Measurements from ENCODE around the gene ACTG2. TPM values are rescaled to one million over a fixed set of nuclear protein-coding genes. Genes with fewer than 3 reads are reported as not detected.
"Not testable (repeated sequence)": the region's sequence is repeated elsewhere in the genome, so short reads cannot be mapped to it uniquely, and the experiment has no call there.

ACTG2 gene
- total RNA-seq, 1 experiment from 2014 or later: 135 TPM

DNA sequence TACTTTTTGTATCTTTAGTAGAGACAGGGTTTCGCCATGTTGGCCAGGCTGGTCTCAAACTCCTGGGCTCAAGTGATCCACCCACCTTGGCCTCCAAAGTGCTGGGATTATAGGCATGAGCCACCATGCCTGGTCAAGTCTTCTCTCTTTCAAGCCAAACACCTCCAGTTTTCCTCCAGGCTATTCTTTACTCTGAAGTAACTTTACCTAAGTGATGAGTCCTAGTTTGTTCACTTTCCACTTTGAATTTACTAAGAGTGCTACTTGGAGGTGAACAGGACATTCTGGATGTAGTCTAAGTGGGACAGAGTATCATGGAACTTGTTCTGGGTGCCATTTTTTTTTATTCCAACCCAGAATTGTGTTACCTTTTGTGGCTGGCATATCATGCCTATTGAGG, 47.3 kb downstream of the ACTG2 start:
- peaks cover 76% of the 10 kb centered on the region for H3K36me3 ChIP-seq
- H3K9me3 ChIP-seq (replicated peaks); DNase-seq (ENCODE audit: low read depth in 1 of 2, low spot score in 2 of 2); H3K27me3 ChIP-seq (replicated peaks); H3K27ac ChIP-seq; H3K4me3 ChIP-seq: not testable (repeated sequence)
- H3K4me1 ChIP-seq (replicated peaks): peaks cover 29% of the 10 kb centered on the region

DNA sequence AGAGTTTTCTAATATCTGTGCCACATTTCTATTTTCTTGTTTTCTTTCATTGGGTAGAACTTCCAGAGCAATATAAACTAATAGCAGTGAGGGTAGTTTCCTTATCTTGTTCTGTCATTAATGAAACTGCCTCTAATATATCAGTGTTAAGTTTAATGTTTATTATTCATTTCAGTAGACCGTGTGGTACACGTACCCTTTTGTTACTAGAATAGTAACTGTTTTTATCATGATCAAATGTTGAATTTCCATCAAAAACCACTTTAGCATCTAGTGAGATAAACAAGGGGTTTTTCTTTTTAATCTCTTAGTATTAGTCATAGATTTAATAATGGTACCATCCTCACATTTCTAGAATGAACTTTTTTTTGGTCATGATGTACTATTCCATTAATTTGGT, 49.9 kb downstream of the ACTG2 start:
- Histone ChIP-seq H3K4me3 (no peak overlapping the region), H3K4me1 (replicated peaks) (peaks cover 19% of the 10 kb centered on the region), H3K36me3 (peaks cover 76% of the 10 kb centered on the region)

DNA sequence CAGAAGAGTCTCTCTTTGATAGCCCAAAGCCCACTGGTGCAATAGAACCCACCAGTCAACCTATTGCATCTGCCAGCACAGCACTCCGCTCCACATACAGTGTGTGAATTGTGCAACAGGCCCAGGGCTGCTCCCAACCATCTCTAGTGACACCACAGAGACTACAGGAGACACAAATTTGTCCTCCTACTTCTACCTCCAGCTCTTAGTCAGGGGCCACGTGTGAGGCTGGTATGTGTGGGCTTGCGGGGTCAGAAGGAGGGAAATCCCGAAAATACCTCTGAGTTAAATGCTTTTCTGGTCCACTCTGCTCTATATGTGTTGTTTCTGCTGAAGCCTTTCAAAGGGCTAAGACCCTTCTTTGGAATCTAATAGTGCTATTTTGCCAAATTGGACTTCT, 51.9 kb downstream of the ACTG2 start:
- H3K36me3 ChIP-seq: peaks cover 78% of the 10 kb centered on the region
- H3K27ac ChIP-seq: no peak overlapping the region
- H3K27me3 ChIP-seq (replicated peaks): no peaks in the 10 kb centered on the region
- no peaks in the 10 kb centered on the region for H3K9me3 ChIP-seq (replicated peaks)
- no peak for DNase-seq (ENCODE audit: low read depth in 1 of 2, low spot score in 2 of 2)
- H3K4me1 ChIP-seq (replicated peaks): no peaks in the 10 kb centered on the region
- H3K4me3 ChIP-seq: no peak overlapping the region

More for the DNA sequence above, 49.9 kb downstream of the ACTG2 start:
- no peak overlapping the region for H3K27ac ChIP-seq
- no peaks in the 10 kb centered on the region for H3K9me3 ChIP-seq (replicated peaks)
- H3K27me3 ChIP-seq (replicated peaks): no peaks in the 10 kb centered on the region
- no peak for DNase-seq (ENCODE audit: low read depth in 1 of 2, low spot score in 2 of 2)

DNA sequence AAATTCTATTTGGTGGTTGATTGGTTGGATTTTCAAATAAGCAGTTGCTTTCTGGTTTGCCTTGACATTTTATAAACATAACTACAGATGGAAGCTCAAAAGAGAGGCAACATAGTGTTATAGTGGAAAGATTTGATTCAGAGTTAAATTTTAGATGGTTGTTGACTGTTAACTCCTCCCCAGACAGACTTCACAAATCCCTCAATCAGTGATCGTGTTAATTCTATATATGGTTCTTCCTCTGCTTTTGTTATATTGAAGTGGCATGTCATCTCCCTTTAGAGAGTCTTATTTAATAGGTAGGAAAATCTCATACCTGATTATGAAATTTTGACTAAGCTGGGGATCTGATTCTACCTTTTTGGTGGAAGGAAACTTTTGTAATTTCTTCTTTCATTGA, 53.4 kb downstream of the ACTG2 start:
- Histone ChIP-seq H3K27ac (no peak overlapping the region), H3K4me3 (no peak overlapping the region), H3K9me3 (replicated peaks) (no peaks in the 10 kb centered on the region), H3K4me1 (replicated peaks) (no peaks in the 10 kb centered on the region), H3K27me3 (replicated peaks) (no peaks in the 10 kb centered on the region), H3K36me3 (peaks cover 78% of the 10 kb centered on the region)
- DNase-seq (ENCODE audit: low read depth in 1 of 2, low spot score in 2 of 2): no peak

DNA sequence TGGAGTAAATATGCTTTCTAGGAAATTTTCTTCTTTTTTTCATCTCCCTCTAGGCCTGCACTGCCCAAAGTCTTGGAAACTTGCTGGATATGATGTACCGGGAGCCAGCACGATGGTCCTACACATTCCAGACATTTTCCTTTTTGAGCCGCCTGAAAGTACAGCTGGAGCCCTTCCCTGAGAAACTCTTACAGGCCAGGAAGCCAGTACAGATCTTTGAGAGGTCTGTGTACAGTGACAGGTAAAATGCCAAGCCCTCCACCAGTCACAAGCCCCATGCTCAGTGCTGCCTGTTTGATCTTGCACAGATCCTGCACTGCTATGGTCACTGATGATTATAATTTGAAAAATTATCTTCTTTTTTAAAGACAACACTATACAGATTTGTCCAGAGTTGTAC, 53.9 kb downstream of the ACTG2 start:
- Histone ChIP-seq H3K9me3 (replicated peaks) (no peaks in the 10 kb centered on the region), H3K27ac (no peak overlapping the region), H3K27me3 (replicated peaks) (no peaks in the 10 kb centered on the region), H3K4me1 (replicated peaks) (no peaks in the 10 kb centered on the region), H3K4me3 (no peak overlapping the region), H3K36me3 (peaks cover 82% of the 10 kb centered on the region)
- no peak for DNase-seq (ENCODE audit: low read depth in 1 of 2, low spot score in 2 of 2)

DNA sequence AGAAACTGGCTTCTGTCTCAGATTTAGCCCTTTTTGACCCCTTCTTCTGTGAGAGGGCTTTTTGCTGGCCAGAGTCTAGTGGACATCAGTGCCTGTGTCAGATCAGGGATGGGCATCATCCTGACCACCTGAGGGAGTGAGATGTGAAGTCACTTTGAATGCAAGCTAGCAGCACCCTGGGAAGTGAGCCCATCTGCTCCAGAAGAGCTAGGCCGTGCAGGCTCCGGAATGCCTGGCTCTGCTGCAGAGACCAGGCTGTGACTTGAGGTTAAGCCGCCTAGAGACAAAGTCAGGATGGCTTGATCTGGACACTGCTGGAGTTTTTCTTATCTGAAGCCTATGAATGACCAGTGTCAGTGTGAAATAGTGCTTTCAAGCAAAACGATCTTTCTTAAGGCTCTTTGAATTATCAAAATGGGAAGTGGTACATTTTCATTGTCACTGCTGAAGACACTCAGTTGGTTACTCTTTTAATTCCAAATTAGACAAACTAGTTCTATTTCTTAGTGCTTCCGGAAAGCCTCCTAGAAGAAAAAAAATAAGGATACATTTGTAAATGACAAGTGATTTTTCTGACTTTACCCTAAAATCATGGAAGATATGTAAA, 54.7 kb downstream of the ACTG2 start:
- no peak for DNase-seq (ENCODE audit: low read depth in 1 of 2, low spot score in 2 of 2)
- H3K4me3 ChIP-seq: no peak overlapping the region
- no peaks in the 10 kb centered on the region for H3K4me1 ChIP-seq (replicated peaks)
- H3K9me3 ChIP-seq (replicated peaks): no peaks in the 10 kb centered on the region
- peaks cover 91% of the 10 kb centered on the region for H3K36me3 ChIP-seq
- H3K27me3 ChIP-seq (replicated peaks): no peaks in the 10 kb centered on the region
- H3K27ac ChIP-seq: no peak overlapping the region

DNA sequence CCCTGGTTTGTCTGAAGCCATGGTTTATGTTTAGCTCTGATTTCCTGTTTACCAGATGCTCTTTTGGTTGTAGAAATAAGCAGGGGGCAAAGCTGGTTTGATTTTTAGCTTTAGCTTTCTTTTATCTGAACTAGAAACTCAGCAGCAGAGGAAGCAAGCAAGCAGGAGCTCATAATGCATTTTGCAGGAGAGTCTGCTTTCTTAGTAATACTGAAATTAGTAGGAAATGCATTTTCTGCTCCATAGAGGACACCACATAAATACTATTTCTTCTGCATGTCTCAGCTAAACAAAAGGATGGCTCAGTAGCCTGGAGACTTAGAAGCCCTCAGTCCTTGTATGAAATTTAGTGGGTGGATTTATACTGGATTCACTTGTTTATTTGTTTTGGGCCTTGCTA, 57.0 kb downstream of the ACTG2 start:
- Histone ChIP-seq H3K27ac (no peak overlapping the region), H3K36me3 (peaks cover 91% of the 10 kb centered on the region), H3K9me3 (replicated peaks) (no peaks in the 10 kb centered on the region), H3K4me3 (no peak overlapping the region), H3K27me3 (replicated peaks) (no peaks in the 10 kb centered on the region), H3K4me1 (replicated peaks) (no peaks in the 10 kb centered on the region)
- no peak for DNase-seq (ENCODE audit: low read depth in 1 of 2, low spot score in 2 of 2)

DNA sequence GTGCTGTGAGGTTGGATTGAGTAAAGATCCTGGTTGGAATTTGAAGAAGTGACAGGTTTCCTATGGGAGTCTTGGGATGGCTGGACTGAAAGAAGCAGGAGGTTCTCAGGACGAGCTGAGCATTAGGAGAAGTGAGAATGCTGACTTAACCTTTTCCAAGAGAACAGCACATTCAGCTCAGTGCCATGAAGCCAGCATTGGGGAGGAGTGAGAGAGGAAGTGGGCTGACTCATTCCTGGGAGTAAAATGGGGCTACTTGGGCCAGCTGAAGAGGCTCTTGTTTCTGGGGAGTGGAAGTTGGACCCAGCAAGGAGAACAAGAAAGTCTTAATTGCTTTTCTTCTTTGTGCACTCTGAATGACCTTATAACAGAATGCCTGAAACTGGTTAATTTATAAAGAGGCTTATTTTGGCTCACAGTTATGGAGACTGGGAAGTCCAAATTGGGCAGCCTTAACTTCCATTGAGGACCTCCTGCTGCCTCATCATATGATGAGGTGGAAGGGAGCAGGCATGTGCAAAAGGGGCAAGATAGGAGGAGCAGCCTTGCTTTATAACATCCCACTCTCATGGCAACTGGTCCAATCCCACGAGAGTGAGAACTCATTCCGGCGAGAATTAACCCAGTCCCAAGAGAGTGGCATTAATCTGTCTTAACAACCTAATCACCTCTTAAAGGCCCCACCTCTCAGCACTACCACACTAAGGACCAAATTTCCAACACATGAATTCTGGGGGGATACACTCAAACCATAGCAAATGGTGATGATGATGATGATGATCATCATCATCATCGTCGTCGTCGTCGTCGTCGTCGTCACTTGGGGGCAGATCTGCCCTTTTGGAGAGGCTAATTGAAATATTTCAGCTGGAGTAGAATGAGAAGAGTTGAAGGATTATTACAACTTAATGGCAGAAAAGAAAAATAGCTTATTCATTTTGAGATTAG, 60.0 kb downstream of the ACTG2 start:
- no peak overlapping the region for H3K4me3 ChIP-seq
- peaks cover 95% of the 10 kb centered on the region for H3K36me3 ChIP-seq
- H3K9me3 ChIP-seq (replicated peaks): no peaks in the 10 kb centered on the region
- H3K4me1 ChIP-seq (replicated peaks): no peaks in the 10 kb centered on the region
- no peak overlapping the region for H3K27ac ChIP-seq
- no peak for DNase-seq (ENCODE audit: low read depth in 1 of 2, low spot score in 2 of 2)
- no peaks in the 10 kb centered on the region for H3K27me3 ChIP-seq (replicated peaks)

DNA sequence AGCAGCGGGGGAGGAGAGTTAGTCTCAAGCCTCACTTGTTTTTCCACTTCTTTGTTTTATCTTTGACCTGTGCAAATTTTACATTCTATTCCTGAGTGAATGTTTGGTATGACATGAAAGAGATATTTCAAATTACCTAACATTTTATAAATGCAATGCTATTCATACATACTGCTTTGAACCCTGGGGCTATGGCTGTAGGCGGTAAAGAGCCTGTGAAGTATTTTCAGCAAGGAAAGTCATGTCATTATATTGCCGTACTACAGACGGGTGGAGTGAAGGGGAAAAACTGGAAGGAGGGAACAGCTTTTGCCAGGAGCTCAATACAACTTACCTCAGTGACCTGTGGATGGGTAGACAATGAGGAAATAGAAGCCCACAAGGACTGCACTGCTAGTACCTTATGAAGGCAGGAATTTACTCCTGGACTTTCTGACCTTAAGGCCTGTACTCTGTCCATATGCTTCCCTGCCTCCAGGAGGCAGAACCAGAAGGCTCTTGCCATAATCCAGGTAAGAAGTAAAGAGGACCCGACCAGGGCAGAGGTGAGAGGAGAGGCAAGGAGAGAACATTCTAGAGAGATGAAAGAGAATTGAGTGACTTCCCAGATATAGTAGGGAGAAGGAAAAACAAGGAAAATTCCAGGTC, 63.5 kb downstream of the ACTG2 start:
- H3K9me3 ChIP-seq (replicated peaks): no peaks in the 10 kb centered on the region
- no peak overlapping the region for H3K27ac ChIP-seq
- no peaks in the 10 kb centered on the region for H3K27me3 ChIP-seq (replicated peaks)
- peaks cover 84% of the 10 kb centered on the region for H3K36me3 ChIP-seq
- DNase-seq (ENCODE audit: low read depth in 1 of 2, low spot score in 2 of 2): no peak
- H3K4me3 ChIP-seq: no peak overlapping the region
- H3K4me1 ChIP-seq (replicated peaks): no peaks in the 10 kb centered on the region

DNA sequence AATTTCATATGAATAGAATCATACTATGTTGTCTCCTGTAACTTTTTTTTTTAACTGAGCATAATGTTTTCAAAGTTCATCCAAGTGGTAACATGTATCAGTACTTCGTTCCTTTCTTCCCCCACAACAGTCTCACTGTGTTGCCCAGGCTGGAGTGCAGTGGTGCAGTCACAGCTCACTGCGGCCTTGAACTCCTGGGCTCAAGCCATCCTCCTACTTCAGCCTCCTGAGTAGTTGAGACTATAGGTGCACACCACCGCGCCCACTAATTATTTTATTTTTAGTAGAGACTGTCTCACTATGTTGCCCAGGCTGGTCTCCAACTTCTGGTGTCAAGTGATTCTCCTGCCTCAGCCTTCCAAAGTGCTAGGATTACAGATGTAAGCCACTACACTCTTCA, 68.5 kb downstream of the ACTG2 start:
- no peaks in the 10 kb centered on the region for H3K27me3 ChIP-seq (replicated peaks)
- H3K36me3 ChIP-seq: peaks cover 39% of the 10 kb centered on the region
- no peaks in the 10 kb centered on the region for H3K9me3 ChIP-seq (replicated peaks)
- H3K4me3 ChIP-seq: no peak overlapping the region
- no peaks in the 10 kb centered on the region for H3K4me1 ChIP-seq (replicated peaks)
- H3K27ac ChIP-seq: no peak overlapping the region
- DNase-seq (ENCODE audit: low read depth in 1 of 2, low spot score in 2 of 2): no peak

DNA sequence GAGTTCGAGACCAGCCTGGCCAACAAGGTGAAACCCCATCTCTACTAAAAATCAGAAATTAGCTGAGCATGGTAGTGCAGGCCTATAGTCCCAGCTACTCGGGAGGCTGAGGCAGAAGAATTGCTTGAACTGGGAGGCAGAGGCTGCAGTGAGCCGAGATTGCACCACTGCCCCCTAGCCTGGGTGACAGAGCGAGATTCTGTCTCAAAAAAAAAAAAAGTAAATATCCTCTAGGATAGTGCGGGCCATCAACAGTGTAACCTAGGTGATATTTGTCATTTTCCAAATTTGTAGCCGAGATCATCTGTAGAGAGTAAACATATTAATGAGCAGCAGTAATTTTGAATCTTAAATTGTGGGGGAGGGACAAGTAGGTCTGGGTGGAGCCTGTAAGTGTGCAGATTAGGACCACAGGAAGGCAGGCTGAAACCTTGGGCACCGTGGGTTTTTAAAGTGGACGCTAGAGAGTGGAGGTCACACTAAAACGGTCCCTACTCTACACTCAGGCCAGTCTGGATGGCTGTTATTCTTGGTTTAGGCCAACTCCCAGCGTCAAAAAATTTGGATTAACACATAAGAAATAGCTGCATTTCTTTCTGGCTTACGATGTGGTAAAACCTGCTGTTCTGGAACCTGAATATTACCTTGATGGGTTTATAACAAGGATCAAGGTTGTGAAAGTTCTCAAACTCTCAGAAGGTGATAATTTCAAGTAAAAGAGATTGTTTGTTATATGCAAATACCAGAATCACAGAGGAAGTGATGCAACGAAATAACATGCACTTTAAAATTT, 69.2 kb downstream of the ACTG2 start:
- no peak overlapping the region for H3K27ac ChIP-seq
- no peak overlapping the region for H3K4me3 ChIP-seq
- no peaks in the 10 kb centered on the region for H3K4me1 ChIP-seq (replicated peaks)
- DNase-seq (ENCODE audit: low read depth in 1 of 2, low spot score in 2 of 2): no peak
- no peaks in the 10 kb centered on the region for H3K27me3 ChIP-seq (replicated peaks)
- no peaks in the 10 kb centered on the region for H3K9me3 ChIP-seq (replicated peaks)
- H3K36me3 ChIP-seq: peaks cover 31% of the 10 kb centered on the region

DNA sequence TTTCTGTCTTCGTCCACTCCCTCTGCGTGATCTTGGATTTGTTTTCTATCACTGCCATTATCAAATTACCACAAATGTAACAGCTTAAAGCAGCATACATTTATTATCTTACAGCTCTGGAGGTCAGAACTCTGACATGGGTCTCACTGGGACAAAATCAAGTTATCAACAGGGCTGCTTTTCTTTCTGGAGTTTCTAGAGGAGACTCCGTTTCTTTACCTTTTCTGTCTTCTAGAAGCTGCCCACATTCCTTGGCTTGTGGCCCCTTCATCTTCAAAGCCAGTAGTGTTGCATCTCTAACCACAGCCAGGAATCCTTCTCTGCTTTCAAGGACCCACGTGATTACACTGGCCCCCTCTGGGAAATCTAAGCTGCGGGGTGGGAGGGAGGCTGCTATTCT, 70.0 kb downstream of the ACTG2 start:
- no peak for DNase-seq (ENCODE audit: low read depth in 1 of 2, low spot score in 2 of 2)
- Histone ChIP-seq H3K4me1 (replicated peaks) (no peaks in the 10 kb centered on the region), H3K9me3 (replicated peaks) (no peaks in the 10 kb centered on the region), H3K27ac (no peak overlapping the region), H3K27me3 (replicated peaks) (no peaks in the 10 kb centered on the region), H3K4me3 (no peak overlapping the region), H3K36me3 (peaks cover 25% of the 10 kb centered on the region)

DNA sequence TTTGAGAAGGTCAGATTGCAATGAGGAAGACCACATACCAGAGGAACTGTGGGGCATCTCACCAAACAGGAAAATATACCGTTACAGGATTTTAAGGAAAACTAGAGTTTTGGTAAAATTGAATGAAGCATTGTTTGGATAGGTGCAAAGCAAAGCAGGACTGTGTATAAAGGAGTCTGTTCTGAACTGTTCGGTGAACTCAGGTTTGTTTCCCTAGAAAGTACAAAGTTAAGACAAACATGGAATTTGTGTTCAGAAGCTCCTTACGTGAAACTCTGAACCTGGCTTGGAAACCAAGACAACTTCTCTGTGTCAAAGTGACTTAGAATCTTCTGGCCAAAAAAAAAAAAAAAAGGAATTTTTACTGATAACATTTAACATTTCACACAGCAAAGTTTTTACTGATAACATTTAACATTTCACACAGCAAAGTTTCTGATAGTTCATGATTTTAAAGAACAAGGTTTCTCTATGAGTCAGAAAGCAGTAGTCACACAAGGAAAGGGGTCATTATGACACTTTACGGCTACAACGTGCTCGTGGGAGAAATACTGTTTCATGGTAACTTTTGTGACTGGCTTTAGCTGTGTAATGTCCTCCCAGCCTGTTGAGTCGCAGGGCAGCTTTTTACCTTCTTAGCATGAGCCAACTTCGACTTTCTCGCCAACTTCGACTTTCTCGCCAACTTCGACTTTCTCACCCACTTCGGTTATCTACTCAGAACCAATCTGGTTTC, 70.7 kb downstream of the ACTG2 start:
- Histone ChIP-seq H3K27ac (no peak overlapping the region), H3K4me1 (replicated peaks) (no peaks in the 10 kb centered on the region), H3K36me3 (peaks cover 17% of the 10 kb centered on the region), H3K9me3 (replicated peaks) (no peaks in the 10 kb centered on the region), H3K27me3 (replicated peaks) (no peaks in the 10 kb centered on the region), H3K4me3 (no peak overlapping the region)
- no peak for DNase-seq (ENCODE audit: low read depth in 1 of 2, low spot score in 2 of 2)

Data from SJSA1 (cell line).